ENCODE measurements around the gene SAT1.
A peak's percentile ranks its signal among the peaks of the same experiment; 100 is the strongest.

Gene SAT1

DNA sequence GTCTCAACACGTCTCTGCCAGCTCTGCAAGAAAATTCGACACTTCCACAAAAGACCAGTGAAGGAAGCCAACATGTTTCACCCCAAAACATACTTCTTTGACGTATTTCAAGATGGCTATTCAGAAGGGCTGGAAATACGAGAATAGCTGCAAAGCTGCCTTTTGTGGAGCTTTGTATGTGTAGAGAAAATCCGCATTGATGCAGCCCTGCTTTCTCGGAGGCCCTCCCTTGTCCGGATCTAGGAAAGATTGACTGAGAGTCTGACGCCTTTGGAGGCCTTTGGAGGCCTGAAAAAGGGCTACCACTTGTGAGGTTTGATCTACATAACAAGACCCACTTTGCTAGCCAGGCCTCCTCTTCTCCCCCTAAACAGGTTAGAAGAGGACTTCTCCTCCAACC is 12.2 kb downstream of the SAT1 start:
- no peak for DNase-seq
- no peaks in the 10 kb centered on the region for H3K36me3 ChIP-seq (replicated peaks)
- in situ Hi-C loops (cut with HindIII; ENCODE audit: low pct_ligation_motif_present, low sequenced_read_pairs), result no loop called here
- no peak overlapping the region for H3K4me3 ChIP-seq (ENCODE audit: low read depth, low read length)
- H3K27me3 ChIP-seq (replicated peaks), result no peaks in the 10 kb centered on the region
- no peak overlapping the region for H3K27ac ChIP-seq
- TF ChIP-seq, protein P1, sequence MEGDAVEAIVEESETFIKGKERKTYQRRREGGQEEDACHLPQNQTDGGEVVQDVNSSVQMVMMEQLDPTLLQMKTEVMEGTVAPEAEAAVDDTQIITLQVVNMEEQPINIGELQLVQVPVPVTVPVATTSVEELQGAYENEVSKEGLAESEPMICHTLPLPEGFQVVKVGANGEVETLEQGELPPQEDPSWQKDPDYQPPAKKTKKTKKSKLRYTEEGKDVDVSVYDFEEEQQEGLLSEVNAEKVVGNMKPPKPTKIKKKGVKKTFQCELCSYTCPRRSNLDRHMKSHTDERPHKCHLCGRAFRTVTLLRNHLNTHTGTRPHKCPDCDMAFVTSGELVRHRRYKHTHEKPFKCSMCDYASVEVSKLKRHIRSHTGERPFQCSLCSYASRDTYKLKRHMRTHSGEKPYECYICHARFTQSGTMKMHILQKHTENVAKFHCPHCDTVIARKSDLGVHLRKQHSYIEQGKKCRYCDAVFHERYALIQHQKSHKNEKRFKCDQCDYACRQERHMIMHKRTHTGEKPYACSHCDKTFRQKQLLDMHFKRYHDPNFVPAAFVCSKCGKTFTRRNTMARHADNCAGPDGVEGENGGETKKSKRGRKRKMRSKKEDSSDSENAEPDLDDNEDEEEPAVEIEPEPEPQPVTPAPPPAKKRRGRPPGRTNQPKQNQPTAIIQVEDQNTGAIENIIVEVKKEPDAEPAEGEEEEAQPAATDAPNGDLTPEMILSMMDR (IDR thresholded peaks at IDR 0.05; ENCODE audit: low read depth, low read length, missing control alignments), result no peak

DNA sequence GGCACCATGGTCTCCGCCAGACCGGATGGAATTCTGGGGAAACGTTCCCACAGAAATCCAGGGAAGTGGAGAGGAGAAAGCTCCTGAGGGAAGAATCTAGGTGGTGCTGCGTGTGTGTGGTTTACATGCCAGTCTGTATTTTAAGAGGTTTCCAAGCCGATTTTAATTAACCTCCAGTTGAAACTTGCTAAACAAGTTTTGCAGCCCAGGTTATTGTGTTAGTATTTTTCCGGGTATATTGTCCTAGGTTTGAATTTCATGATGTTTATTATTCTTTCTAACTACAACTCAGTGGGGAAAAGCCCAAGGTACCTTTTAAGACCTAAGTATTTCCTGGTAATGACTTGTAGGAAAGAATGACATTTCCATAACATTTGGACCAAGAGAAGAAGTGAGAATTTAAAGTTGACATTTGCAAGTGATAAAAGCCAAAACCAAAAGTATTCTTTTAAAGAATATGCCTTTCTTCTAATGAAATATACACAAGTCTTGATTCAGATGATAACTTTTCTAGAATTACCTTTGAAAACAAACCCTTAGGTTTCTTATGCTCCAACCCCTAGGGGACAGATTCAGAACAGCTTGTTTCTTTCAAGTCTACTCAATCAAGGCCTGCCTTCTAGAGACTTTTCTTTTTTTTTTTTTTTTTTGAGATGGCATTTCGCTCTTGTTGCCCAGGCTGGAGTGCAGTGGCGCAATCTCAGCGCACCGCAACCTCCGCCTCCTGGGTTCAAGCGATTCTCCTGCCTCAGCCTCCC is 14.6 kb downstream of the SAT1 start:
- no peak overlapping the region for H3K27ac ChIP-seq
- no peak for DNase-seq

DNA sequence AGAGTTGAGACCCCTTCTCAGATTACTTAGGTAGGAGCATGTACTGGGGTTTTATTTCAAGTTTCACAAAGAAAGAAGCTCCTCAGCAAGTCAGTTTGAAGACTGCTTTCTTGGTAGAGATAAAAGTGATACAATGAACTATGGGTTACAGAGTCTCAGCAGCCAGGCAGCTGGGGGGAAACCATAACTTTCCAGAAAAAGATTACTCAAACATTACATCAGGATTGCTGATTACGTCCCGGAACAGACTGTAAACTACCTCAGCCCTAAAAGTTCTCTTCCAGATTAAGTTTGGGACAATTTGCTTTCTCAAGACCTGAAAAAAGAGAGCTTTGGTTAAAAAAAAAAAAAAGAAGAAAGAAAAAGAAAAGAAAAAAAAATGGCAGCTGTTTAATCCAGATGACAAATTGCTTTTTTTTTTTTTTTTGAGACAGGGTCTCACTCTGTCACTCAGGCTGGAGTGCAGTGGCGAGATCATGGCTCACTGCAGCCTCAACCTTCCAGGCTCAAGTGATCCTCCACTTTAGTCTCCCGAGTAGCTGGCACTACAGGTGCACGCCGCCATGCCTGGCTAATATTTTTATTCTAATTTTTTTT is 16.6 kb downstream of the SAT1 start:
- no peaks in the 10 kb centered on the region for H3K27me3 ChIP-seq (replicated peaks)
- no peak for DNase-seq
- in situ Hi-C loops (cut with HindIII; ENCODE audit: low pct_ligation_motif_present, low sequenced_read_pairs), result no loop called here
- no peaks in the 10 kb centered on the region for H3K36me3 ChIP-seq (replicated peaks)
- no peak overlapping the region for H3K4me3 ChIP-seq (ENCODE audit: low read depth, low read length)
- TF ChIP-seq, protein P1 (IDR thresholded peaks at IDR 0.05; ENCODE audit: low read depth, low read length, missing control alignments), result no peak
- H3K27ac ChIP-seq, result no peak overlapping the region

More for the DNA sequence above, 14.6 kb downstream of the SAT1 start:
- Histone ChIP-seq H3K36me3 (replicated peaks) (no peaks in the 10 kb centered on the region), H3K27me3 (replicated peaks) (no peaks in the 10 kb centered on the region), H3K4me3 (ENCODE audit: low read depth, low read length) (no peak overlapping the region)
- TF ChIP-seq, protein P1 (IDR thresholded peaks at IDR 0.05; ENCODE audit: low read depth, low read length, missing control alignments), result no peak
- in situ Hi-C loops (cut with HindIII; ENCODE audit: low pct_ligation_motif_present, low sequenced_read_pairs), result no loop called here

DNA sequence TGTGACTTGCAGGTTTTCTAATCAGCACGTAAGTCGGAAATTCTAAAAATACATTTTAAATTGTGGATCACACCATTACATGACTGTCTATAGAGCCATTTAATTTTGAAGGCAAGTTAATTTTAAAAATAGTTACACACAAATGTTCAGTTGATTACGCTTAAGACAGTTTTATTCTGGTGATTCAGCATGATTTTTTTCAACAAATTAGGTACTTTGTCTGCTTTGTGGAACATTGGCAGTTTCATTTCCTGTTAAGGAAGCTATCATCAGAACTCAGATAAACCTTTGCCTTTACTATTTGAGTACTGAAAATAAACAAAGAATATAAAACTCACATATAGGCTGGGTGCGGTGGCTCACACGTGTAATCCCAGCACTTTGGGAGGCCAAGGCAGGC is 19.5 kb downstream of the SAT1 start:
- H3K36me3 ChIP-seq (replicated peaks), result no peaks in the 10 kb centered on the region
- TF ChIP-seq, protein P1 (IDR thresholded peaks at IDR 0.05; ENCODE audit: low read depth, low read length, missing control alignments), result no peak
- no peaks in the 10 kb centered on the region for H3K27me3 ChIP-seq (replicated peaks)
- no peak for DNase-seq
- in situ Hi-C loops (cut with HindIII; ENCODE audit: low pct_ligation_motif_present, low sequenced_read_pairs), result no loop called here
- H3K4me3 ChIP-seq (ENCODE audit: low read depth, low read length), result no peak overlapping the region
- H3K27ac ChIP-seq, result no peak overlapping the region

DNA sequence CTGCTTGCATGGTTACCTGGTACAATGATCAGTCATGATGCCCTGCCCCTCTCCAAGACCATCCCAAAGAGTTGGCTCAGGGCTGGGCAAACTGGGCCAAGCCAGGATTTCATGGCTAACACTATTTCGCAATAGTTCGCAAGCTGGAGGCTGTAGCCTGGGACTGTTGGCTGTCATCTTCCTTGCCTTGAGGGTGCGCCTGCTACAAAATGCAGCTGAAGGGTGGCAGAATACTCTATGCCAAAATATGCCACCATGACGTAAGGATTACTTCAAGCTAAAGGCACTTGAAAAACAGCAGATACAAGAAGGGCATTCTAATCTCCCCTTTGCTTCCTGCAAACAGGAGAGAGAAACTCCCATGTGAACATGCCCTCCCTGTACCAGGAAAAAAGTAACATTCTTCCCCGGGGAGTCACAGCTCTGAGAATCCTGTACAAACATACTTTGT is 21.0 kb downstream of the SAT1 start:
- in situ Hi-C loops (cut with HindIII; ENCODE audit: low pct_ligation_motif_present, low sequenced_read_pairs), result no loop called here
- DNase-seq, result peak; percentile 40
- no peak overlapping the region for H3K4me3 ChIP-seq (ENCODE audit: low read depth, low read length)
- TF ChIP-seq, protein P1 (IDR thresholded peaks at IDR 0.05; ENCODE audit: low read depth, low read length, missing control alignments), result no peak
- H3K36me3 ChIP-seq (replicated peaks), result no peaks in the 10 kb centered on the region
- H3K27ac ChIP-seq, result peak overlapping the region; percentile 68
- H3K27me3 ChIP-seq (replicated peaks), result no peaks in the 10 kb centered on the region

Data from brain microvascular endothelial cell (primary cell).